HepG2 (cell line): ENCODE results near the gene COL4A2. TPM values are rescaled to one million over a fixed set of nuclear protein-coding genes. Genes with fewer than 3 reads are reported as not detected.
A peak's percentile ranks its signal among the peaks of the same experiment; 100 is the strongest.

Experiments
- HDAC1 ChIP-seq: sonication (generic); formaldehyde crosslinking; IDR thresholded peaks from 2 replicates; pipeline ENCODE4 v1.5.1; 2020; ENCODE audit warnings: mild to moderate bottlenecking, missing genetic modification reagents
- JUNB ChIP-seq: sonication (generic); formaldehyde crosslinking; IDR thresholded peaks from 2 replicates; pipeline ENCODE4 v1.8.0; 2022; ENCODE audit warnings: missing genetic modification reagents, mild to moderate bottlenecking, borderline replicate concordance
- RCOR2 ChIP-seq: IDR thresholded peaks from 2 replicates; pipeline ENCODE4 v1.6.1; 2016; ENCODE audit warnings: missing biosample characterization, missing genetic modification reagents
- TRIM24 ChIP-seq: sonication (generic); formaldehyde crosslinking; IDR thresholded peaks from 2 replicates; pipeline ENCODE4 v1.8.0; 2022; ENCODE audit warnings: mild to moderate bottlenecking, missing genetic modification reagents
- ZBTB49 ChIP-seq: sonication (generic); formaldehyde crosslinking; IDR thresholded peaks from 2 replicates; pipeline ENCODE4 v1.4.0; 2020; ENCODE audit warnings: missing genetic modification reagents, borderline replicate concordance
- ZNF224 ChIP-seq: sonication (generic); formaldehyde crosslinking; IDR thresholded peaks from 2 replicates; pipeline ENCODE4 v1.5.0; 2020; ENCODE audit warnings: mild to moderate bottlenecking, missing genetic modification reagents
- ZNF331 ChIP-seq: sonication (generic); formaldehyde crosslinking; IDR thresholded peaks from 2 replicates; pipeline ENCODE4 v1.4.0; 2020; ENCODE audit warnings: missing genetic modification reagents
- ZNF501 ChIP-seq: sonication (generic); formaldehyde crosslinking; IDR thresholded peaks from 2 replicates; pipeline ENCODE4 v1.5.1; 2020; ENCODE audit warnings: mild to moderate bottlenecking, moderate library complexity, missing genetic modification reagents
- ZNF549 ChIP-seq: sonication (generic); formaldehyde crosslinking; IDR thresholded peaks from 2 replicates; pipeline ENCODE4 v1.5.0; 2020; ENCODE audit warnings: missing genetic modification reagents
- ZNF839 ChIP-seq: sonication (generic); formaldehyde crosslinking; IDR thresholded peaks from 2 replicates; pipeline ENCODE4 v1.4.0; 2020; ENCODE audit warnings: missing genetic modification reagents, mild to moderate bottlenecking, borderline replicate concordance
- polyA plus RNA-seq, 8 experiments: library from polyadenylated mRNA; depleted of rRNA in 3 of 8; stranded (reverse) in 7 of 8; unstranded in 1 of 8; fragments of >200 nt; fragmentation: Illumina TruSeq in 4 of 8; extraction: Trizol in 4 of 8; gene quantifications; 2 replicates each; pipeline versions ENCODE4 v1.2.1 to v1.2.3, GENCODE V29; 2011 to 2016; ENCODE audit warnings: low read depth in 4 of 8, missing spikeins in 1 of 8, mixed read lengths in 1 of 8; ENCODE audit not compliant: insufficient read depth in 1 of 8
- total RNA-seq, 5 experiments: library from RNA; depleted of rRNA; stranded (reverse); fragments of >200 nt; fragmentation: Illumina TruSeq; extraction: Trizol; gene quantifications; 2 replicates each; pipeline ENCODE4 v1.2.3, GENCODE V29; 2016; ENCODE audit warnings: low read depth in 1 of 5
- TF ChIP-seq, protein P1 (sequence below): sonication (generic); formaldehyde crosslinking; conservative IDR thresholded peaks from 2 replicates; pipeline ENCODE4 v1.8.0; 2022; ENCODE audit warnings: missing genetic modification reagents
- TF ChIP-seq, protein P2 (sequence below): sonication (generic); formaldehyde crosslinking; IDR thresholded peaks from 2 replicates; pipeline ENCODE4 v1.5.0; 2020; ENCODE audit warnings: missing genetic modification reagents, mild to moderate bottlenecking, borderline replicate concordance
- TF ChIP-seq, protein P3 (sequence below): sonication (generic); formaldehyde crosslinking; IDR thresholded peaks from 2 replicates; pipeline ENCODE4 v1.5.0; 2020; ENCODE audit warnings: mild to moderate bottlenecking, missing genetic modification reagents, borderline replicate concordance
- TF ChIP-seq, protein P4 (sequence below): sonication (generic); formaldehyde crosslinking; IDR thresholded peaks from 2 replicates; pipeline ENCODE4 v1.5.1; 2020; ENCODE audit warnings: missing genetic modification reagents, mild to moderate bottlenecking, borderline replicate concordance

COL4A2 gene
- total and polyA plus RNA-seq, 2 of the 13 experiments (the other 11 are each of a cell fraction or from before 2014, with no cell fraction given): 0.22 to 1.9 TPM

DNA sequence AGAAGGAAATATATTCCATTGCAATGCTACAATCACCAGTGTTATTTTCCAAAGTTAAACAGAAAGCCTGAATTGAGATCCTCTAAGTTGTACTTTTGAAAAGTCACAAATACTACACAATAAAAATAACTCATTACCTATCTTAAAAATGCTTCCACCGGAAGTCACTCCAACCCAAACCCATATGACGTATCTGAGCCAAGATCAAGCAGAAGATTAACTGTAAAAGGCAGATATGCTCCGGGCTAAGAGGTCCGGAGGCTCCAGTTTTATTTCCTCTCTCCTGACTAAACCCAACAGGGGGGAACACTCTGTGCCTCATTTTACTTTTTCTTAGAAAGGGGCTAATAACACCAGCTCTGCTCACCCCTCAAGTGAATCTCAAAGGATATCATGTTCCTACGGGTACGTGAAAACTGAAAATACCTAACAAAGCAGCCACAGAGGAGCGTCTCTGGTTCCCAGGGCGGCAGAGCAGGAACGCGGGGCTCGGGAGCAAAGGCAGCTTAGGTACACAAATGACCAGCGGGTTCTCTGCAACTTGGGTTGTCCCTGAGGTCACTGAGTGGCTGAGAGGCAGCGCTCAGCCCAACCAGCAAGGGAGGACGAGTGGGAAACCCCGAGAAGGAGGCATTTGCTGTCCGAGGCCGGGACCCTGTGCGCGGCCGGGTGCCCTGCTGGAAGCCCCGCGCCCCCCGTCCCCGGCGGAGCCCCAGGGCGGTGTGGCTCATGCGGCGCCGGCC, 253.7 kb downstream of the COL4A2 start (continued):
- TF ChIP-seq, protein P1, sequence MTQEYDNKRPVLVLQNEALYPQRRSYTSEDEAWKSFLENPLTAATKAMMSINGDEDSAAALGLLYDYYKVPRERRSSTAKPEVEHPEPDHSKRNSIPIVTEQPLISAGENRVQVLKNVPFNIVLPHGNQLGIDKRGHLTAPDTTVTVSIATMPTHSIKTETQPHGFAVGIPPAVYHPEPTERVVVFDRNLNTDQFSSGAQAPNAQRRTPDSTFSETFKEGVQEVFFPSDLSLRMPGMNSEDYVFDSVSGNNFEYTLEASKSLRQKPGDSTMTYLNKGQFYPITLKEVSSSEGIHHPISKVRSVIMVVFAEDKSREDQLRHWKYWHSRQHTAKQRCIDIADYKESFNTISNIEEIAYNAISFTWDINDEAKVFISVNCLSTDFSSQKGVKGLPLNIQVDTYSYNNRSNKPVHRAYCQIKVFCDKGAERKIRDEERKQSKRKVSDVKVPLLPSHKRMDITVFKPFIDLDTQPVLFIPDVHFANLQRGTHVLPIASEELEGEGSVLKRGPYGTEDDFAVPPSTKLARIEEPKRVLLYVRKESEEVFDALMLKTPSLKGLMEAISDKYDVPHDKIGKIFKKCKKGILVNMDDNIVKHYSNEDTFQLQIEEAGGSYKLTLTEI: no peak
- TF ChIP-seq JUNB (CRISPR knock-in tag): no peak
- TF ChIP-seq ZNF839 (CRISPR knock-in tag): no peak
- TF ChIP-seq ZNF331: no peak
- TF ChIP-seq, protein P2, sequence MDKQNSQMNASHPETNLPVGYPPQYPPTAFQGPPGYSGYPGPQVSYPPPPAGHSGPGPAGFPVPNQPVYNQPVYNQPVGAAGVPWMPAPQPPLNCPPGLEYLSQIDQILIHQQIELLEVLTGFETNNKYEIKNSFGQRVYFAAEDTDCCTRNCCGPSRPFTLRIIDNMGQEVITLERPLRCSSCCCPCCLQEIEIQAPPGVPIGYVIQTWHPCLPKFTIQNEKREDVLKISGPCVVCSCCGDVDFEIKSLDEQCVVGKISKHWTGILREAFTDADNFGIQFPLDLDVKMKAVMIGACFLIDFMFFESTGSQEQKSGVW (CRISPR knock-in tag): no peak
- TF ChIP-seq ZNF224 (CRISPR knock-in tag): no peak
- TF ChIP-seq TRIM24 (CRISPR knock-in tag): no peak
- peak; percentile 31; the same call in 1 of the 2 replicates for TF ChIP-seq HDAC1 (CRISPR knock-in tag)
- TF ChIP-seq, protein P3, sequence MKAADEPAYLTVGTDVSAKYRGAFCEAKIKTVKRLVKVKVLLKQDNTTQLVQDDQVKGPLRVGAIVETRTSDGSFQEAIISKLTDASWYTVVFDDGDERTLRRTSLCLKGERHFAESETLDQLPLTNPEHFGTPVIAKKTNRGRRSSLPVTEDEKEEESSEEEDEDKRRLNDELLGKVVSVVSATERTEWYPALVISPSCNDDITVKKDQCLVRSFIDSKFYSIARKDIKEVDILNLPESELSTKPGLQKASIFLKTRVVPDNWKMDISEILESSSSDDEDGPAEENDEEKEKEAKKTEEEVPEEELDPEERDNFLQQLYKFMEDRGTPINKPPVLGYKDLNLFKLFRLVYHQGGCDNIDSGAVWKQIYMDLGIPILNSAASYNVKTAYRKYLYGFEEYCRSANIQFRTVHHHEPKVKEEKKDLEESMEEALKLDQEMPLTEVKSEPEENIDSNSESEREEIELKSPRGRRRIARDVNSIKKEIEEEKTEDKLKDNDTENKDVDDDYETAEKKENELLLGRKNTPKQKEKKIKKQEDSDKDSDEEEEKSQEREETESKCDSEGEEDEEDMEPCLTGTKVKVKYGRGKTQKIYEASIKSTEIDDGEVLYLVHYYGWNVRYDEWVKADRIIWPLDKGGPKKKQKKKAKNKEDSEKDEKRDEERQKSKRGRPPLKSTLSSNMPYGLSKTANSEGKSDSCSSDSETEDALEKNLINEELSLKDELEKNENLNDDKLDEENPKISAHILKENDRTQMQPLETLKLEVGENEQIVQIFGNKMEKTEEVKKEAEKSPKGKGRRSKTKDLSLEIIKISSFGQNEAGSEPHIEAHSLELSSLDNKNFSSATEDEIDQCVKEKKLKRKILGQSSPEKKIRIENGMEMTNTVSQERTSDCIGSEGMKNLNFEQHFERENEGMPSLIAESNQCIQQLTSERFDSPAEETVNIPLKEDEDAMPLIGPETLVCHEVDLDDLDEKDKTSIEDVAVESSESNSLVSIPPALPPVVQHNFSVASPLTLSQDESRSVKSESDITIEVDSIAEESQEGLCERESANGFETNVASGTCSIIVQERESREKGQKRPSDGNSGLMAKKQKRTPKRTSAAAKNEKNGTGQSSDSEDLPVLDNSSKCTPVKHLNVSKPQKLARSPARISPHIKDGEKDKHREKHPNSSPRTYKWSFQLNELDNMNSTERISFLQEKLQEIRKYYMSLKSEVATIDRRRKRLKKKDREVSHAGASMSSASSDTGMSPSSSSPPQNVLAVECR (CRISPR knock-in tag): no peak
- TF ChIP-seq, protein P4, sequence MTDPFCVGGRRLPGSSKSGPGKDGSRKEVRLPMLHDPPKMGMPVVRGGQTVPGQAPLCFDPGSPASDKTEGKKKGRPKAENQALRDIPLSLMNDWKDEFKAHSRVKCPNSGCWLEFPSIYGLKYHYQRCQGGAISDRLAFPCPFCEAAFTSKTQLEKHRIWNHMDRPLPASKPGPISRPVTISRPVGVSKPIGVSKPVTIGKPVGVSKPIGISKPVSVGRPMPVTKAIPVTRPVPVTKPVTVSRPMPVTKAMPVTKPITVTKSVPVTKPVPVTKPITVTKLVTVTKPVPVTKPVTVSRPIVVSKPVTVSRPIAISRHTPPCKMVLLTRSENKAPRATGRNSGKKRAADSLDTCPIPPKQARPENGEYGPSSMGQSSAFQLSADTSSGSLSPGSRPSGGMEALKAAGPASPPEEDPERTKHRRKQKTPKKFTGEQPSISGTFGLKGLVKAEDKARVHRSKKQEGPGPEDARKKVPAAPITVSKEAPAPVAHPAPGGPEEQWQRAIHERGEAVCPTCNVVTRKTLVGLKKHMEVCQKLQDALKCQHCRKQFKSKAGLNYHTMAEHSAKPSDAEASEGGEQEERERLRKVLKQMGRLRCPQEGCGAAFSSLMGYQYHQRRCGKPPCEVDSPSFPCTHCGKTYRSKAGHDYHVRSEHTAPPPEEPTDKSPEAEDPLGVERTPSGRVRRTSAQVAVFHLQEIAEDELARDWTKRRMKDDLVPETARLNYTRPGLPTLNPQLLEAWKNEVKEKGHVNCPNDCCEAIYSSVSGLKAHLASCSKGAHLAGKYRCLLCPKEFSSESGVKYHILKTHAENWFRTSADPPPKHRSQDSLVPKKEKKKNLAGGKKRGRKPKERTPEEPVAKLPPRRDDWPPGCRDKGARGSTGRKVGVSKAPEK (CRISPR knock-in tag): no peak
- TF ChIP-seq ZNF549 (CRISPR knock-in tag): no peak
- no peak for TF ChIP-seq RCOR2 (CRISPR knock-in tag)
- TF ChIP-seq ZNF501 (CRISPR knock-in tag): no peak
- no peak for TF ChIP-seq ZBTB49
